ACC112 (cell line): ENCODE measurements around the gene PSMD8.
"Not testable (repeated sequence)": the region's sequence is repeated elsewhere in the genome, so short reads cannot be mapped to it uniquely, and the experiment has no call there.

ENCODE experiments used
- H2AFZ ChIP-seq: fragments of 200-600 bp; sonication (generic); one replicate; pipeline ENCODE4 v1.6.0; 2017; ENCODE audit warnings: antibody characterized with exemption, low read length; ENCODE audit not compliant: unreplicated experiment
- H3K27ac ChIP-seq: fragments of 200-600 bp; sonication (generic); 2 replicates; pipeline ENCODE4 v1.5.1; 2014; ENCODE audit warnings: low read depth, mild to moderate bottlenecking, antibody characterized with exemption, low read length, moderate library complexity
- H3K27me3 ChIP-seq: fragments of 200-600 bp; sonication (generic); 2 replicates; pipeline ENCODE4 v1.6.1; 2014; ENCODE audit warnings: mild to moderate bottlenecking, antibody characterized with exemption, low read length, moderate library complexity, mixed read lengths; ENCODE audit not compliant: insufficient read depth
- H3K36me3 ChIP-seq: fragments of 200-600 bp; sonication (generic); 2 replicates; pipeline ENCODE4 v1.6.1; 2016; ENCODE audit warnings: mild to moderate bottlenecking, antibody characterized with exemption, low read length, moderate library complexity, mixed read lengths; ENCODE audit not compliant: insufficient read depth
- H3K4me1 ChIP-seq: fragments of 200-600 bp; sonication (generic); one replicate; pipeline ENCODE4 v1.6.1; 2016; ENCODE audit warnings: low read length, mixed read lengths; ENCODE audit not compliant: insufficient read depth, unreplicated experiment, control insufficient read depth
- H3K4me3 ChIP-seq: fragments of 200-600 bp; sonication (generic); 2 replicates; pipeline ENCODE4 v1.5.1; 2014; ENCODE audit warnings: mild to moderate bottlenecking, low read depth, low read length
- H3K79me2 ChIP-seq: fragments of 200-600 bp; sonication (generic); one replicate; pipeline ENCODE4 v1.6.0; 2016; ENCODE audit warnings: low read length; ENCODE audit not compliant: control insufficient read depth, unreplicated experiment, insufficient read depth

PSMD8 gene

DNA sequence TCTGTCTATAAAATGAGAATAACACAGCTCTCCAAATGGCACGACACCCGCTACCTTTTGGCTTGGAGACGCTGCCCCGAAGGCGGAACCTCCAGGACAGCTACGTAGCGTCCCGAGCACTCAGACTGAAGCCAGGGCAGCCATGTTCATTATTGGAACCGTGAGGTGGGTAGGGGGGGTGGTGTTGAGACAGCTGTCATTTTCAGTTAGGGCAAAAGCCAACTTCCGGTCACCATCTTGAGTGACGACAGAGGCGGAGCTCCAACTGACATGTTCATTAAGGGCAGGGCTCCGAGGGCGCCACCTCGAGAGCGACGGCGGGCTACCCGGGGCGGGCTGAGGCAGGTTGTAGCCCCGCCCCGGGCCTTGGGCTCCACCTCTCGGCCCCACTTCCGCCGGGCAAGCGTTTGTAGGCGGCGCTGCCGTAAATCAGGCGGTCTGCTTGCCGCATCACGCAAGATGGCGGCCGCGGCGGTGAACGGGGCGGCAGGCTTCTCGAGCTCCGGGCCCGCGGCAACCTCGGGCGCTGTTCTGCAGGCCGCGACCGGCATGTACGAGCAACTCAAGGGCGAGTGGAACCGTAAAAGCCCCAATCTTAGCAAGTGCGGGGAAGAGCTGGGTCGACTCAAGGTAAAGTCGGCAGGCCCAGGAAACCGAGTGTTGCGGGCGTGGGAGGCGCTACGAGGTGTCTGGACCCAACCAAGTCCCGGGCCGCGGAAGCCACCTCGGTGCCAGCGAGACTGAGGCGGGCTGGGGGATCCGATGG lies at the start of gene PSMD8:
Gene PSMD8, plus strand, starts transcription at position 240 of the 766 bp plus-strand sequence. Its CDS starts 31 bp downstream, at position 271.
- Histone ChIP-seq H3K27ac (peak within 1 kb of the TSS; percentile 62), H3K4me1 (peaks cover 10% of the 10 kb centered on the region), H3K79me2 (peaks cover 39% of the 10 kb centered on the region), H3K36me3 (peaks cover 4% of the 10 kb centered on the region; the same call in 1 of the 2 replicates), H3K4me3 (peak within 1 kb of the TSS; percentile 89), H3K27me3 (no peaks in the 10 kb centered on the region), H2AFZ (peak within 1 kb of the TSS; percentile 97)

DNA sequence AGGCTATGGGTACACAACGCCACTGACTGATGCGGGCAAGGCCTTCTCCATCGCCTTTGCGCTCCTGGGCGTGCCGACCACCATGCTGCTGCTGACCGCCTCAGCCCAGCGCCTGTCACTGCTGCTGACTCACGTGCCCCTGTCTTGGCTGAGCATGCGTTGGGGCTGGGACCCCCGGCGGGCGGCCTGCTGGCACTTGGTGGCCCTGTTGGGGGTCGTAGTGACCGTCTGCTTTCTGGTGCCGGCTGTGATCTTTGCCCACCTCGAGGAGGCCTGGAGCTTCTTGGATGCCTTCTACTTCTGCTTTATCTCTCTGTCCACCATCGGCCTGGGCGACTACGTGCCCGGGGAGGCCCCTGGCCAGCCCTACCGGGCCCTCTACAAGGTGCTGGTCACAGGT lies 47.8 kb upstream of the PSMD8 start:
- Histone ChIP-seq H3K36me3 (no peaks in the 10 kb centered on the region), H3K79me2 (no peaks in the 10 kb centered on the region), H2AFZ (no peak overlapping the region), H3K27me3 (no peaks in the 10 kb centered on the region), H3K4me3 (no peak overlapping the region), H3K27ac (no peak overlapping the region), H3K4me1 (no peaks in the 10 kb centered on the region)

DNA sequence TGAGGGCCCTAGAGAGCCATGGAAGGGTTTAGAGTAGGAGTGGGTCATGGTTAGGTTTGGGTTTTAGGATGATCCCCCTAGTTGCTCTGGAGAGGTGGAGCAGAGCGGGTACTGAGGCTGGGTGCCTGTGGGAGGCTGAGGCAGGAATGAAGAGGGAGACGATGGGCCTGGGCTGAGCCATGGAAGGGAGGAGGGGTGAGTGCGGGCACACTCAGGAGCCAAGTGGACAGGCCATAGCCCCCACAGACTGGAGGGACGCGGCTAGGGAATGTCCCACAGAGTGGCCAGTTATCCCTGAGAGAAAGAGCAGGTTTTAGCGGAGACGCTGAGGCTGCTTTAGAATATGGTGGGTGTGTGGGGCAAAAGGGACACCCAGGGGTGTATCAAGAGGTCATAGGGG lies 44.7 kb upstream of the PSMD8 start:
- H3K4me3 ChIP-seq: no peak overlapping the region
- H3K36me3 ChIP-seq: no peaks in the 10 kb centered on the region
- H2AFZ ChIP-seq: no peak overlapping the region
- no peak overlapping the region for H3K27ac ChIP-seq
- H3K4me1 ChIP-seq: no peaks in the 10 kb centered on the region
- no peaks in the 10 kb centered on the region for H3K79me2 ChIP-seq
- H3K27me3 ChIP-seq: no peaks in the 10 kb centered on the region

DNA sequence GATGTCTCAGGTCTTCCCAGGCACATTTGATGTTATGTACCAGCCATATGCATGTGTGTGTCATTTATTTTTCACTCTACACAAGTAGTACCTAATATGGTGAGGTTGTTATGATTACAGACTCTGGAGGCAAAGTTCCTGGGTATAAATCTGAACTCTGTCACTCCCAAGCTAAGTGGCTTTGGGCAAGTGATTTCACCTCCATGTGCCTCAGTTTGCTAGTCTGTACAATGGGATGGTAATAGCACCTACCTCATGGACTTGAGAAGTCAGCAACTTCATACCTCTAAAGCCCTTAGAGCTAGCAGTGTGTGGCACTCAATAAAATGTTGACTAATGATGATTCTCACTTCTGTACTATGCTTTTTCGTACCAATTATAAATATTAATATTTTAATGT lies 42.6 kb upstream of the PSMD8 start:
- Histone ChIP-seq H3K27me3 (no peaks in the 10 kb centered on the region), H3K36me3 (no peaks in the 10 kb centered on the region), H3K27ac (no peak overlapping the region)

DNA sequence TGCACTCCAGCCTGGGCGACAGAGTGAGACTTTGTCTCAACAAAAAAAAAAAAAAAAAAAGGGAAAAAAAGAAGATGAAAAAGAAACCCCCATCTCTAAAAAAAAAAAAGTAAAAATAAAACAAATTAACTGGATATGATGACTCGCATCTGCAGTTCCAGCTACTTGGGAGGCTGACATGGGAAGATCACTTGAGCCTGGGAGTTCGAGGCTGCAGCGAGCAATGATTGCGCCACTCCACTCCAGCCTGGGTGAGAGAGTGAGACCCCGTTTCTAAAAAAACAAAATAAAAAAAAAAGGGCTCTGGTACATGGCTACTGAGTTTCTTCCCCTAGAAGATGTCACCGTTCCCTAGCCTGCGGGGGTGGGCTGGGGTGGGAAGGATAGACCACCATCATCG lies 41.1 kb upstream of the PSMD8 start:
- H3K4me3 ChIP-seq: no peak overlapping the region
- H3K4me1 ChIP-seq: no peaks in the 10 kb centered on the region
- no peak overlapping the region for H3K27ac ChIP-seq
- no peaks in the 10 kb centered on the region for H3K79me2 ChIP-seq
- H3K36me3 ChIP-seq: no peaks in the 10 kb centered on the region
- H3K27me3 ChIP-seq: no peaks in the 10 kb centered on the region
- H2AFZ ChIP-seq: no peak overlapping the region

More for the DNA sequence above, 42.6 kb upstream of the PSMD8 start:
- H3K4me3 ChIP-seq: no peak overlapping the region
- no peaks in the 10 kb centered on the region for H3K4me1 ChIP-seq
- H3K79me2 ChIP-seq: no peaks in the 10 kb centered on the region
- H2AFZ ChIP-seq: no peak overlapping the region

DNA sequence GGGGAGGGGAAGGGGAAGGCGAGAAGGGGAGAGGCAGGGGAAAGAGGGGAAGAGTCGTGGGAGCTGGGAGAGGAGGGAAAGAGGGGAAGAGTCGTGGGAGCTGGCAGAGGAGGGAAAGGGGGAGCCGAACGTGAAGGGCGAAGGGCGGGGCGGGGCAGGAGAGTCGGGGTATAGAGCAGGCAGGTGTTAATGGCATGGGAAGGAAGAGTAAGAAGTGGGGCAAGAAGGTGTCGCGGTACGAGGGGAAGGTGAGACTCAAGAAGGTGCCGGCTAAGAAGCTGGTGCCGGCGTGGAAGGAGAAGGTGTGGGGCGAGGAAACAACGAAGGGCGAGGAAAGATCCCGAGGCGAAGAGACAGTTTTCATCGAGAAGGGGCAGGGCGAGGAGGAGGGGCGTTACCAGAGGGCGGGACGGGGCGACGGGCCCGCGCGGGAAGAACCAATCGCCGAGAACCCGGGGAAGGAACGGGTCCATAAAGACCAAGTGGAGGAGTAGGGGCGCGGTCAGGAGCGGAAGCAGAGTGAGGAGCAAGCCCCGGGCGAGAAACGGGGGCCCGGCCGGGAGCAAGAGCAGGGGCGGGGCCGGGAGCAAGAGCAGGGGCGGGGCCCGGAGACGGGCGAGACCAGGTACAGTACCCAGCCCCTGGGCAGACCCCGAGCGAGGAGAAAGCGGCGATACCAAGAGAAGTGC lies 38.3 kb upstream of the PSMD8 start:
- H3K27ac ChIP-seq: peak overlapping the region; percentile 33; the same call in 1 of the 2 replicates
- no peaks in the 10 kb centered on the region for H3K4me1 ChIP-seq
- peak overlapping the region; percentile 91 for H3K4me3 ChIP-seq
- H2AFZ ChIP-seq: peak overlapping the region; percentile 94
- no peaks in the 10 kb centered on the region for H3K79me2 ChIP-seq
- H3K36me3 ChIP-seq: no peaks in the 10 kb centered on the region
- no peaks in the 10 kb centered on the region for H3K27me3 ChIP-seq

DNA sequence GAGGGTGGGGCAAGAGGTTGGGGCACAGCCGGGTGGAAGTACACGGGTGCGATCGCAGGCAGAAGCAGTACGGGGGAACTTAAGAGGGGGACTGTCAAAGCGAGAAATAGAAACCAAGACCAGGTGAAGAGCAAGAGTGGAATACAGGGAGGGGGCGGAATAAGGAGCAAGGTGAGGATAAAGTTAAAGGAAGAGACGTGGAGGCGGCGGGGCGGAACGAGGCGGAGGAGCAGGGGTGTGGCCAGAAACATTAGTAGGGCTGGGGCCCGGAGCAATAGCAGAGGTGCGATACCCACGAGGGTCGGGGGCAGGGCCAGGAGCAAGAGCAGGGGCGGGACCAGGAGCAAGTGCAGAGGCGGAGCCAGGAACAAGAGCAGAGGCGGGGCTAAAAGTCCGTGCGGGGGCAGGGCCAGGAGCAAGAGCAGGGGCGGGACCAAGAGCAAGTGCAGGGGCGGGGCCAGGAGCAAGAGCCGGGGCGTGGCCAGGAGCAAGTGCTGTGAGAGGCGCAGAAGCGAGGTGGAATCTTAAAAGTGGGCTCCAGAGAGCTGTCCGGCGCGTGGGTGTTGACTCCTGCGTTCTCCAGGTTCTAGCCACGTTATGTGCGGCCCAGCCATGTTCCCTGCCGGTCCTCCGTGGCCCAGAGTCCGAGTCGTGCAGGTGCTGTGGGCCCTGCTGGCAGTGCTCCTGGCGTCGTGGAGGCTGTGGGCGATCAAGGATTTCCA lies 37.6 kb upstream of the PSMD8 start:
- Histone ChIP-seq H3K4me3 (peak overlapping the region; percentile 91), H3K27me3 (no peaks in the 10 kb centered on the region), H3K36me3 (no peaks in the 10 kb centered on the region), H3K4me1 (no peaks in the 10 kb centered on the region), H3K27ac (peak overlapping the region; percentile 21; the same call in 1 of the 2 replicates), H2AFZ (peak overlapping the region; percentile 61), H3K79me2 (no peaks in the 10 kb centered on the region)

DNA sequence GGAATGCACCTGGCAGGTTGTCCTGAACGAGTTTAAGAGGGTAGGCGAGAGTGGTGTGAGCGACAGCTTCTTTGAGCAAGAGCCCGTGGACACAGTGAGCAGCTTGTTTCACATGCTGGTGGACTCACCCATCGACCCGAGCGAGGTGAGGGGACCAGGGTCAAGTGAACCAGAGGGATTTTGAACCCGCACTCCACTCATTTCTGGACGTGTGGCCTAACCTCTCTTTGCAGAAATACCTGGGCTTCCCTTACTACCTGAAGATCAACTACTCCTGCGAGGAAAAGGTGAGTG lies 37.1 kb upstream of the PSMD8 start:
- Histone ChIP-seq H3K4me1 (no peaks in the 10 kb centered on the region), H3K27ac (no peak overlapping the region), H3K4me3 (peak overlapping the region; percentile 36; the same call in 1 of the 2 replicates), H3K79me2 (no peaks in the 10 kb centered on the region), H3K36me3 (no peaks in the 10 kb centered on the region), H2AFZ (no peak overlapping the region), H3K27me3 (no peaks in the 10 kb centered on the region)

DNA sequence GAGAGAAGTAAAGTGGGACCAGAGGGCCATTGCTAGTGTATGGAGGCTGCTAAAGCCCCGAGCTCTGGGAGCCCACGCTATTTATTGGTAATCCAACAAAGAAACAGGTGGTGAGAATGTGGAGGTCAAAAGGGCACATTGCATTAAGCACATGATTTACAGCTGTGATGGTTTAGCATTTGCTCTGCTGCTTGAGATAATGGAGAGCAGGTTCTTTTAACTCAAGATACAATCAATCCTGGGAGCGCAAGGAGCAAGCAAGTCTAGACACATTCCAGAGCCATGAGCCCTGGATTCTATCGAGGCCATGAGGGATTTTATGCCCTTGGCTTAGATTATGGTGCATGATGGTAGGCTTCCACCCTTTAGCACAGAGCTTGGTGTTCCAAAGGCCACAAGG lies 35.4 kb upstream of the PSMD8 start:
- H3K79me2 ChIP-seq, H3K36me3 ChIP-seq, H2AFZ ChIP-seq, H3K4me1 ChIP-seq, H3K27me3 ChIP-seq, H3K27ac ChIP-seq, H3K4me3 ChIP-seq: not testable (repeated sequence)

DNA sequence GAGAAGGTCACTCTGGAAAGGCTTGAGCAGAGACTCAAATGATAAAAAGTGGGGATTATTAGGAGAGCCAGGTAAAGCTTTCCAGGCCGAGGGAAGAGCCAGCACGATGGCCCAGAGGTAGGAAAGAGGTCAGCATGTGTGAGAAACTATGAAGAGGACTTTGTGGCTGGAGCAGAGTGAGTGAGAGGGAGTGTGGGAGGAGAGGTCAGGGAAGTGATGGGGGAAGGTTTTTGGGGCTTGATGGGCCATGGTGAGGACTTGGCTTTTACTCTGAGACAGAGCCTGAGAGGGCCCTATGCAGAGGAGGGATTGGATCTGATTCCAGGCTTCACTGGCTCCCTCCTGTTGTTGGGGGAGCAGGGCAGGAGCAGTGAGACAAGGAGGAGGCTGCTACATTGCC lies 33.4 kb upstream of the PSMD8 start:
- Histone ChIP-seq H3K36me3 (no peaks in the 10 kb centered on the region), H3K79me2 (no peaks in the 10 kb centered on the region), H3K27me3 (no peaks in the 10 kb centered on the region), H3K4me3 (no peak overlapping the region), H2AFZ (no peak overlapping the region), H3K4me1 (no peaks in the 10 kb centered on the region), H3K27ac (no peak overlapping the region)
